Stimulated activated CD8-positive, alpha-beta memory T cell treated with anti-CD3 and anti-CD28 coated beads, Interleukin-12 subunit alpha, Interleukin-12 subunit beta, amount 100 ng/mL, for 24 hours (primary cell): ENCODE results near the gene RGL2.

Experiments used
- DNase-seq: peaks from one replicate; pipeline ENCODE4 v3.0.0-alpha.2; 2020; ENCODE audit errors: extremely low read depth

The RGL2 gene

GRCh38 chr6:33316603-33317418 lies 18.1 kb upstream of the RGL2 start:
- DNase-seq: no peak

GRCh38 chr6:33315793-33316602 lies 17.3 kb upstream of the RGL2 start:
- no peak for DNase-seq

GRCh38 chr6:33314943-33315792 lies 16.4 kb upstream of the RGL2 start:
- DNase-seq: no peak

- no peak for DNase-seq
Measured at GRCh38 chr6:33314515-33314942, 15.8 kb upstream of the RGL2 start.

- peak; percentile 69 for DNase-seq
Measured at GRCh38 chr6:33313709-33314514, 15.2 kb upstream of the RGL2 start, which contains the start of gene TAPBP. TSS of gene TAPBP (minus strand) at chr6:33314078. CDS start at chr6:33314041, 37 bp downstream.

GRCh38 chr6:33313105-33313708 lies 14.5 kb upstream of the RGL2 start:
- DNase-seq: no peak

- no peak for DNase-seq
Measured at GRCh38 chr6:33312361-33313104, 13.8 kb upstream of the RGL2 start.

- no peak for DNase-seq
Measured at GRCh38 chr6:33306356-33306755, 7.6 kb upstream of the RGL2 start.

- no peak for DNase-seq
Measured at GRCh38 chr6:33305052-33305451, 6.3 kb upstream of the RGL2 start.

GRCh38 chr6:33304216-33304615 lies 5.5 kb upstream of the RGL2 start:
- no peak for DNase-seq

- no peak for DNase-seq
Measured at GRCh38 chr6:33301877-33302276, 3.1 kb upstream of the RGL2 start.

GRCh38 chr6:33299237-33299944 lies 649 bp upstream of the RGL2 start:
- DNase-seq: peak; percentile 87

GRCh38 chr6:33297956-33298772 lies 578 bp downstream of the RGL2 start:
- DNase-seq: no peak

GRCh38 chr6:33297406-33297955 lies 1.3 kb downstream of the RGL2 start:
- DNase-seq: no peak

- no peak for DNase-seq
Measured at GRCh38 chr6:33296797-33297405, 1.8 kb downstream of the RGL2 start.

GRCh38 chr6:33295621-33296369 lies 2.9 kb downstream of the RGL2 start:
- no peak for DNase-seq
